DMS79 treated with DMSO at 0.1 percent for 48 hours (cell line): ENCODE results near the gene TMEM260.
"Not testable (repeated sequence)": the region's sequence is repeated elsewhere in the genome, so short reads cannot be mapped to it uniquely, and the experiment has no call there.

ENCODE experiments used
- DNase-seq: peaks from one replicate; lab custom pipeline; 2025; lab: John Stamatoyannopoulos, UW

TMEM260 gene

DNA sequence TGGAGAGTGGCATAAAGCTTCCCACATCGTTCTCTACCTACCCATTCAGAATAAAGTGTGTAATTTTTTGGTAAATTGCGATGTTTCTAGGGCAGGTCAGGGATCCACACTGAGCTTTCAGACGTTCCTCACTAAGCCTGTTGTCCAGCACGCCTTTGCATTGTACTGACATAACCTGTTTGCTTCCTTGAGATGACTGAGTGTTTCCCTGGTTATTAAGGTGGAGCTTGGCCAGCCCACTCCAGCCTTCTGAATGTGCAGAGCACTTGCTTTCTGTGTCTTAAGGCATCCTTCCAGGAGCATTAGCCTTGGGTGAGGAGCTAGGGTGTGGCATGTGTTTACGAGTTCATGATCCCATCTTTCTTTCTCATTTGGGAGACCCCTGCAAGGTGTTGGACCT lies 96.4 kb downstream of the TMEM260 start:
- no peak for DNase-seq

DNA sequence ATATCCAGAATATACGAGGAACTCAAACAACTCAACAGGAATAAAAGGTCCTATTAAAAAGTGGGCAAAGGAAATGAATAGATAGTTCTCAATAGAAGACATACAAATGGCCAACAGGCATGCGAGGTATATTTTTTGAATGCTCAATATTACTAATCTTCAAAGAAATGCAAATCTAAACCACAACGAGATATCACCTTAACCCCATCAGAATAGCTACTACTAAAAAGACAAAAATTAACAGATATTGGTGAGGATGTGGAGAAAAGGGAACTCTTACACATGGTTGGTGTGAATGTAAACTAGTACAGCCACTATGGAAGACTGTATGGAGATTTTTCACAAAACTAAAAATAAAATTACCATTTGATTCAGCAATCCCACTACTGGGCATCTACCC lies 99.2 kb downstream of the TMEM260 start:
- DNase-seq, result no peak

DNA sequence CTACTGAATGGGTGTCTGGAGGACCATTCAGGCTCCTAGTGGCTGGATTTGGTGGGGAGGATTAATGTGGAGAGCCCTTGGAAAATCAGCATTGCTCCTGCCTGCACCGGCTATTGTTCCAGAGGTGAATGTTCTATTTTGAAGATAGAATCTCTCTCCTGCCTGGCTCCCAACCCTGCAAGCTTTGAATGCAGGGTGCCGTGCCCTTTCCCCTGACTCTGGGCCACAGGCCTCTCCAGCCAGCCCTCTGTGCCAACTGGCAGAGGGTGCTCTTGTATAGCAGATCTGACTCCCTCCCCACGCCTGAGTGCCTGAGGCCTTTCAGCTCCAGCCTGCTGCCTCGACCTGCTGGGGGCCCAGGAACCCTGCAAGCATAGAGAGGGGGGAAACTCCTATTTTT lies 106.8 kb downstream of the TMEM260 start:
- DNase-seq, result peak; percentile 76

DNA sequence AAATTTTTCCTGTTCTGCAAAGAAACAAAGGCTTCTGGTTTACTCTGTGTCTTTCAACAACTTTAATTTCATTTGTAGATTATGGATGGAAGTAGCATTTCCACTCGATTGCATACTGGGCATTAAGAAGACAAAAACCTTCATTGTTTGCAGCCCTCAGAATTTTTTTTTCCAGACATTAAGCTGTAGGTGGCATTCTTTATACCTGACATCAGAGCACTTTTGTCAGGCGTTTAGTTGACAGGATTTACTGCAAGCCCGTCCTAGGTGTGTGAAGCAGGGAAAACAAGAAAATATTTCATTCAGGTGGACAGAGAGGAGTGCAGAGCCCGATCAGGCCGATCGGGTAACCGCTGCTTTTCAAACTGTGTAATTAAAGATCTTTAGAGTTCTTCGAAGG lies 107.5 kb downstream of the TMEM260 start:
- no peak for DNase-seq

DNA sequence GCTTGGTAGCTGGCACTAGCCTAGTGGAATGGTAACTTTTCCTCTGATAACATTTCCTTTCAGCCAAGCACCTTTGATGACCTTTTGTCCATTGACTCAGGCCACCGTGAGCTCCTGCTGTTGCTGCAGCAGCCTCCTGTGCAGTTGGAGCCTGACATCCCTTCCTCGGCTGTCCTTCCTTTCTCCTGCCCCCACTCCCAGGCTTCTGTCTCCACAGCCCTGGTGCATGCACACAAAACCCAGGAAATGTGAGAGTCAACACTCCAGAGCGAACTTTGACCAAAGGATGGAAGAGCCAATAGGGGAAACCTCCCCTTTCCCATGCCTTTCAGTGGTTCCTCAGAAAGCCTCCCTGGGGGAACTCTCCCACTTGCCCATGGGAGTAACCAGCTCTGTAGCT lies 115.0 kb downstream of the TMEM260 start:
- DNase-seq, result no peak

DNA sequence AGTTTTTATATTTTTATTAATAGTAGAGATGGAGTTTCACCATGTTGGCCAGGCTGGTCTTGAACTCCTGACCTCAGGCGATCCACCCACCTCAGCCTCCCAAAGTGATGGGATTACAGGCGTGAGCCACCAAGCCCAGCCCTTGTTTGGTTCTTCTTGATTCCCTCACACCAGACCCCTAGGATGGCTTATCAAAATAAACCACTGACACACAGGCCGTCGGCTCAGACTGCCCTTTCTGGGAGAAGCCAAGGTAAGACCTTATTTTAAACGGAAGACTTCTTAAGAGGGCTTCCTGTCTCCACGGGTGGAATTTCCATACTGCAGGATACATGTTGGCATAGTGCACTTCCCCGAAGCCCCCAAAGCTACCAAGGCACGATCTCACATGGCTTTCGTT lies 115.6 kb downstream of the TMEM260 start:
- DNase-seq, result not testable (repeated sequence)
